NT2/D1 (cell line): Measurements from ENCODE around the gene KCNC4.

Source experiments
- DNase-seq: peaks from one replicate; pipeline ENCODE4 v3.0.0-alpha.2; 2011; ENCODE audit warnings: low read depth, low spot score
- H3K27me3 ChIP-seq: 2 replicates; pipeline ENCODE4 v1.6.0; 2011; ENCODE audit warnings: mild to moderate bottlenecking; ENCODE audit not compliant: insufficient read length, insufficient read depth
- H3K36me3 ChIP-seq: 2 replicates; pipeline ENCODE4 v1.6.1; 2011; ENCODE audit warnings: mild to moderate bottlenecking, low read length, mixed read lengths; ENCODE audit not compliant: insufficient read depth, insufficient read length
- H3K4me1 ChIP-seq: 2 replicates; pipeline ENCODE4 v1.5.1; 2011; ENCODE audit not compliant: insufficient read depth, insufficient read length
- H3K4me3 ChIP-seq: 2 replicates; pipeline ENCODE4 v1.5.1; 2011; ENCODE audit warnings: low read depth; ENCODE audit not compliant: insufficient read length
- H3K9ac ChIP-seq: 2 replicates; pipeline ENCODE4 v1.6.0; 2011; ENCODE audit warnings: low read depth; ENCODE audit not compliant: insufficient read length
- H3K9me3 ChIP-seq: 2 replicates; pipeline ENCODE4 v1.5.1; 2011; ENCODE audit warnings: mild to moderate bottlenecking, low read length; ENCODE audit not compliant: insufficient read depth
- SUZ12 ChIP-seq: IDR thresholded peaks from 2 replicates; pipeline ENCODE4 v1.6.1; 2011; ENCODE audit not compliant: insufficient read length, insufficient read depth; ENCODE audit errors: extremely low read depth
- YY1 ChIP-seq: IDR thresholded peaks from 2 replicates; pipeline ENCODE4 v1.6.1; 2011; ENCODE audit not compliant: insufficient read length, insufficient read depth
- ZNF274 ChIP-seq: IDR thresholded peaks from 2 replicates; pipeline ENCODE4 v1.6.1; 2011; ENCODE audit warnings: mild to moderate bottlenecking, low read depth, low read length

Gene KCNC4

GRCh38 chr1:110228869-110229268, 18.8 kb downstream of the KCNC4 start:
- Histone ChIP-seq H3K9me3 (peaks cover 19% of the 10 kb centered on the region; the same call in 1 of the 2 replicates), H3K4me1 (peaks cover 16% of the 10 kb centered on the region), H3K4me3 (no peak overlapping the region), H3K36me3 (peaks cover 61% of the 10 kb centered on the region), H3K9ac (no peak overlapping the region), H3K27me3 (no peaks in the 10 kb centered on the region)
- TF ChIP-seq YY1: no peak
- no peak for TF ChIP-seq SUZ12
- no peak for TF ChIP-seq ZNF274
- DNase-seq: no peak

GRCh38 chr1:110229348-110230001, 19.4 kb downstream of the KCNC4 start:
- Histone ChIP-seq H3K27me3 (no peaks in the 10 kb centered on the region), H3K36me3 (peaks cover 55% of the 10 kb centered on the region), H3K4me3 (no peak overlapping the region), H3K4me1 (peaks cover 17% of the 10 kb centered on the region), H3K9ac (no peak overlapping the region), H3K9me3 (peaks cover 19% of the 10 kb centered on the region; the same call in 1 of the 2 replicates)
- TF ChIP-seq YY1 (no peak), ZNF274 (no peak), SUZ12 (no peak)
- no peak for DNase-seq

DNA sequence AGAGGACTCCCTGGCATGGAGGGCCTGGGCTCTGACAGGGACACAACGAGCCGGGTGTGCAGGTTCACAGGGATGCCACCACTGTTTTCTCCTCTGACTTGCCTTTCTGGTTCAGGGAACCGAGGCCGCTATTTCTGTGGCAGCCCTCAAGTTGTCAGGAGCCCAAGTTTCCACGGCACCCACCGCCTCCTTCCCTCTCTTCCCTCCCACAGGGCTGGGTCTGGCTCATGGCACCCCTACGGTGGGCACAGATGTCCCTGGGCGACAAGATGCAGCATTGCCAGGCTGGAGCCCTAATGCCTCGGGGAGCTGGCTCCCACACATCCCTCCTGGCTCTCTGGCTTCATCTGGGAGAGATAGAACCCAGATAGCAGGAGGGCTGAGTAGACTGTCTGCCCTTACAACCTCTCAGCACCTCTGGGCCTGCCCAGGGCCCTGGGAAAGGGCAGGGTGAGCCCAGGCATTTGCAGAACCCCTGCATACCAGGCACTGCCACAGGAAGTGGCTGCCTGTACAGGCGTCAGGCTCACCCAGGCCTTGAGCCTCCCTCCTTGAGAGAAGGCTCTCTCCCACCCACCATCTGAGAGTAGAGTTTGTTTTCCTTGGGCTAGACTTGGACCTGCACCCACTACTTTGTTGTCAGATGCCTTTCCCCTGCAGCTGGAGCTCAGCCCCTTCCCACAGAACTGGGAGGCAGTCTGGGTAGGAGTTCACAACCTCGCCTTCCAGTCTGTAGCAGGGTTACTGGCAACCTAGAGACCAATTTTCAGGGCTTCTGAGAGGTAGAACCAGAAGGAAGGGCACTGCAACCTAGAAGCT, 20.5 kb downstream of the KCNC4 start:
- peaks cover 19% of the 10 kb centered on the region; the same call in 1 of the 2 replicates for H3K9me3 ChIP-seq
- no peak for TF ChIP-seq SUZ12
- TF ChIP-seq YY1: no peak
- TF ChIP-seq ZNF274: no peak
- peaks cover 51% of the 10 kb centered on the region for H3K36me3 ChIP-seq
- no peak overlapping the region for H3K9ac ChIP-seq
- no peak overlapping the region for H3K4me3 ChIP-seq
- H3K27me3 ChIP-seq: no peaks in the 10 kb centered on the region
- peaks cover 20% of the 10 kb centered on the region for H3K4me1 ChIP-seq
- DNase-seq: no peak

GRCh38 chr1:110233861-110234260, 23.7 kb downstream of the KCNC4 start:
- Histone ChIP-seq H3K9me3 (peaks cover 19% of the 10 kb centered on the region; the same call in 1 of the 2 replicates), H3K4me3 (no peak overlapping the region), H3K9ac (no peak overlapping the region), H3K4me1 (peaks cover 17% of the 10 kb centered on the region), H3K27me3 (no peaks in the 10 kb centered on the region), H3K36me3 (peaks cover 23% of the 10 kb centered on the region)
- no peak for TF ChIP-seq ZNF274
- TF ChIP-seq SUZ12: no peak
- TF ChIP-seq YY1: no peak
- no peak for DNase-seq

DNA sequence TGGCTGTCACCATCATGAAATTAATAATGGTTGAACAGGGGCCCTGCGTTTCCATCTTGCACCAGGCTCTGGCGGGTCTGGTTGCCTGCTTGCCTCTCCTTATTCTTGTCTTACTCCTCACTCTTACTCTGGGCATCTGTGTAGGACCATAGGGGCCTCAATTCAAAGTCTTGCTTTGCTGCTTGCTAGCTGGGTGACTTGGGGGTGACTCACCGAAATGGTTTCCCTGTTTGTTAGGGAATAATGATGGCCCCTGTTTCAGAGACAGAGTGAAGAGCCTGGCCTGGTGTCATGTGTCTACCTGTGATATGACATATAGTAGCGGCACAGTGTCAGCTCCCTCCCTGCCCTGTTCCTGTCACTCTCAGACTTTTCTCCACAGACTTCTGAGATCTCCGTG, 24.6 kb downstream of the KCNC4 start:
- Histone ChIP-seq H3K4me1 (peaks cover 17% of the 10 kb centered on the region), H3K27me3 (no peaks in the 10 kb centered on the region), H3K9me3 (peaks cover 19% of the 10 kb centered on the region; the same call in 1 of the 2 replicates), H3K9ac (no peak overlapping the region), H3K4me3 (no peak overlapping the region), H3K36me3 (peaks cover 21% of the 10 kb centered on the region)
- TF ChIP-seq YY1 (no peak), SUZ12 (no peak), ZNF274 (no peak)
- DNase-seq: no peak

- peaks cover 21% of the 10 kb centered on the region for H3K36me3 ChIP-seq
- H3K9me3 ChIP-seq: peaks cover 19% of the 10 kb centered on the region; the same call in 1 of the 2 replicates
- DNase-seq: no peak
- no peak overlapping the region for H3K4me3 ChIP-seq
- TF ChIP-seq SUZ12: no peak
- no peak for TF ChIP-seq YY1
- no peak for TF ChIP-seq ZNF274
- no peak overlapping the region for H3K9ac ChIP-seq
- H3K27me3 ChIP-seq: no peaks in the 10 kb centered on the region
- peaks cover 17% of the 10 kb centered on the region for H3K4me1 ChIP-seq
Observed at GRCh38 chr1:110235181-110235833, 25.2 kb downstream of the KCNC4 start.
